ENCODE measurements around the gene LMCD1. TPM values are rescaled to one million over a fixed set of nuclear protein-coding genes. Genes with fewer than 3 reads are reported as not detected.

The LMCD1 gene
- total and polyA plus RNA-seq, 2 experiments from 2014 or later: 21.8 to 35.3 TPM

- Histone ChIP-seq H3K79me2 (replicated peaks; ENCODE audit: insufficient read depth) (no peaks in the 10 kb centered on the region), H3K27ac (ENCODE audit: low read depth) (no peak overlapping the region), H3K4me1 (ENCODE audit: insufficient read depth) (peaks cover 6% of the 10 kb centered on the region; the same call in 1 of the 2 replicates), H3K9me2 (ENCODE audit: insufficient read depth) (no peaks in the 10 kb centered on the region), H3K4me3 (no peak overlapping the region), H2AFZ (no peak overlapping the region), H3K4me2 (no peak overlapping the region), H3F3A (replicated peaks; ENCODE audit: low read depth) (no peaks in the 10 kb centered on the region), H3K36me3 (ENCODE audit: insufficient read depth) (no peaks in the 10 kb centered on the region), H4K20me1 (replicated peaks; ENCODE audit: insufficient read depth) (no peaks in the 10 kb centered on the region), H3K27me3 (ENCODE audit: insufficient read depth) (no peaks in the 10 kb centered on the region)
- H3K4me1 Mint-ChIP-seq: peaks cover 10% of the 10 kb centered on the region; the same call in 2 of the 3 replicates
- no peak overlapping the region for H3K27ac Mint-ChIP-seq
- DNase-seq (ENCODE audit: low spot score): no peak
- H3K9me3 Mint-ChIP-seq: no peaks in the 10 kb centered on the region
- no peaks in the 10 kb centered on the region for H3K36me3 Mint-ChIP-seq (ENCODE audit: low read depth)
- H3K4me3 Mint-ChIP-seq: no peak overlapping the region
- H3K27me3 Mint-ChIP-seq (ENCODE audit: insufficient read depth, low read depth, poor library complexity): peaks cover 1% of the 10 kb centered on the region
- ATAC-seq: no peak
- TF ChIP-seq ETS1 (IDR thresholded peaks at IDR 0.05): no peak
- no peak for TF ChIP-seq ZNF462 (CRISPR knock-in tag; IDR thresholded peaks at IDR 0.05)
- TF ChIP-seq CTCF (conservative IDR thresholded peaks at IDR 0.05; ENCODE audit: low read depth in 2 of 2): no peak
- no peak for TF ChIP-seq ZNF114 (CRISPR knock-in tag; IDR thresholded peaks at IDR 0.05)
- no peak for TF ChIP-seq EZH2phosphoT487 (IDR thresholded peaks at IDR 0.05; ENCODE audit: unreplicated experiment)
- no peak for TF ChIP-seq EZH2 (IDR thresholded peaks at IDR 0.05; ENCODE audit: low read depth, unreplicated experiment)
- TF ChIP-seq ZNF331 (CRISPR knock-in tag; IDR thresholded peaks at IDR 0.05; ENCODE audit: low read depth): no peak
- no peak for TF ChIP-seq JUNB (IDR thresholded peaks at IDR 0.05; ENCODE audit: unreplicated experiment)
- TF ChIP-seq NANOG (IDR thresholded peaks at IDR 0.05; ENCODE audit: borderline replicate concordance): no peak
- no peak for TF ChIP-seq REST (IDR thresholded peaks at IDR 0.05; ENCODE audit: unreplicated experiment)
- no peak for TF ChIP-seq POLR2AphosphoS5 (IDR thresholded peaks at IDR 0.05; ENCODE audit: low read depth)
- TF ChIP-seq STAT1 (IDR thresholded peaks at IDR 0.05; ENCODE audit: unreplicated experiment): no peak
- no peak for TF ChIP-seq CREB1 (CRISPR knock-in tag; IDR thresholded peaks at IDR 0.05; ENCODE audit: low read depth)
Observed at GRCh38 chr3:8581373-8581772, 79.8 kb downstream of the LMCD1 start.

All from GM23338 (cell line).